ENCODE measurements around the gene INSRR. TPM values are rescaled to one million over a fixed set of nuclear protein-coding genes. Genes with fewer than 3 reads are reported as not detected.

INSRR gene
- total RNA-seq, 1 donor from 2014 or later, result 0.07 TPM

GRCh38 chr1:156823210-156823790, 35.6 kb downstream of the INSRR start:
- Mint-ChIP-seq H3K9me3 (peaks cover 4% of the 10 kb centered on the region), H3K27me3 (ENCODE audit: low read depth) (peaks cover 39% of the 10 kb centered on the region), H3K27ac (ENCODE audit: unreplicated experiment) (no peak overlapping the region), H3K4me1 (no peaks in the 10 kb centered on the region), H3K4me3 (no peak overlapping the region), H3K36me3 (ENCODE audit: low read depth) (no peaks in the 10 kb centered on the region)
- no peak for DNase-seq (ENCODE audit: low read depth, low spot score)
- TF ChIP-seq CTCF (conservative IDR thresholded peaks at IDR 0.05), result no peak

- H3K27me3 Mint-ChIP-seq (ENCODE audit: low read depth), result peaks cover 39% of the 10 kb centered on the region
- no peak for TF ChIP-seq CTCF (conservative IDR thresholded peaks at IDR 0.05)
- H3K4me3 Mint-ChIP-seq, result no peak overlapping the region
- no peak for DNase-seq (ENCODE audit: low read depth, low spot score)
- H3K9me3 Mint-ChIP-seq, result peaks cover 4% of the 10 kb centered on the region
- H3K36me3 Mint-ChIP-seq (ENCODE audit: low read depth), result no peaks in the 10 kb centered on the region
- H3K27ac Mint-ChIP-seq (ENCODE audit: unreplicated experiment), result no peak overlapping the region
- H3K4me1 Mint-ChIP-seq, result no peaks in the 10 kb centered on the region
Observed at GRCh38 chr1:156822680-156823079, 36.2 kb downstream of the INSRR start.

- TF ChIP-seq CTCF (conservative IDR thresholded peaks at IDR 0.05), result no peak
- H3K4me3 Mint-ChIP-seq, result no peak overlapping the region
- peaks cover 4% of the 10 kb centered on the region for H3K9me3 Mint-ChIP-seq
- no peak for DNase-seq (ENCODE audit: low read depth, low spot score)
- no peaks in the 10 kb centered on the region for H3K36me3 Mint-ChIP-seq (ENCODE audit: low read depth)
- H3K27me3 Mint-ChIP-seq (ENCODE audit: low read depth), result peaks cover 42% of the 10 kb centered on the region
- H3K27ac Mint-ChIP-seq (ENCODE audit: unreplicated experiment), result no peak overlapping the region
- H3K4me1 Mint-ChIP-seq, result no peaks in the 10 kb centered on the region
Observed at GRCh38 chr1:156821801-156822200, 37.1 kb downstream of the INSRR start.

GRCh38 chr1:156816561-156817328, 42.2 kb downstream of the INSRR start, which contains the start of gene SH2D2A:
SH2D2A (minus strand) TSS chr1:156816848; CDS start chr1:156816708, 140 bp downstream.
- Mint-ChIP-seq H3K9me3 (peaks cover 4% of the 10 kb centered on the region), H3K36me3 (ENCODE audit: low read depth) (no peaks in the 10 kb centered on the region), H3K27ac (ENCODE audit: unreplicated experiment) (no peak within 1 kb of the TSS), H3K4me3 (no peak within 1 kb of the TSS), H3K27me3 (ENCODE audit: low read depth) (peaks cover 54% of the 10 kb centered on the region), H3K4me1 (peaks cover 17% of the 10 kb centered on the region)
- no peak for TF ChIP-seq CTCF (conservative IDR thresholded peaks at IDR 0.05)
- no peak for DNase-seq (ENCODE audit: low read depth, low spot score)

- Mint-ChIP-seq H3K4me1 (peaks cover 17% of the 10 kb centered on the region), H3K27ac (ENCODE audit: unreplicated experiment) (no peak overlapping the region), H3K4me3 (no peak overlapping the region), H3K27me3 (ENCODE audit: low read depth) (peaks cover 50% of the 10 kb centered on the region), H3K9me3 (peaks cover 4% of the 10 kb centered on the region), H3K36me3 (ENCODE audit: low read depth) (no peaks in the 10 kb centered on the region)
- no peak for DNase-seq (ENCODE audit: low read depth, low spot score)
- TF ChIP-seq CTCF (conservative IDR thresholded peaks at IDR 0.05), result no peak
Observed at GRCh38 chr1:156815961-156816422, 42.9 kb downstream of the INSRR start.

Measured in neural crest cell (in vitro differentiated cells).